COLO668 (cell line): ENCODE results near the gene ISY1.
"Not testable (repeated sequence)": the region's sequence is repeated elsewhere in the genome, so short reads cannot be mapped to it uniquely, and the experiment has no call there.

ENCODE experiments used
- DNase-seq: peaks from one replicate; lab custom pipeline; 2025; ENCODE audit not compliant: unreplicated experiment; lab: John Stamatoyannopoulos, UW

Gene ISY1

DNA sequence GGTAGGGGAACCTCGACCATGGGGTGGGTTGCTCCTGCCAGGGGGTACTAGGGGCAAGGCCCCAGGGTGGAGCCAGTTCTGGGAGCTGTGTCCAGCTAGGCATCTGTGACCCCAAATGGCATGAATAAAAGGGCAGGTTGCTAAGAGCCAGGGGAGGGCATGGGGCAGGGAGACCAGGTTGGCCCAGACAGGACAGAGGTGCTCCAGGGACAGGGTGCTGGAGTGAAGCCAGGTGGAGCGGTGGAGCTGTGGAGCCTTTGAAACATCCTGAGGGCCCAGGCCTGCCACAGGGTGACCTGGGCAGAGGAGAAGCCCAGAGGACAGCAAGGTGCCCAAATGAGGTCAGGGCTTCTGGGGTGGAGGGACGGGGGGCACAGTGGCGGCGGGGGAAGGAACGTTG, 72.6 kb downstream of the ISY1 start:
- not testable (repeated sequence) for DNase-seq

DNA sequence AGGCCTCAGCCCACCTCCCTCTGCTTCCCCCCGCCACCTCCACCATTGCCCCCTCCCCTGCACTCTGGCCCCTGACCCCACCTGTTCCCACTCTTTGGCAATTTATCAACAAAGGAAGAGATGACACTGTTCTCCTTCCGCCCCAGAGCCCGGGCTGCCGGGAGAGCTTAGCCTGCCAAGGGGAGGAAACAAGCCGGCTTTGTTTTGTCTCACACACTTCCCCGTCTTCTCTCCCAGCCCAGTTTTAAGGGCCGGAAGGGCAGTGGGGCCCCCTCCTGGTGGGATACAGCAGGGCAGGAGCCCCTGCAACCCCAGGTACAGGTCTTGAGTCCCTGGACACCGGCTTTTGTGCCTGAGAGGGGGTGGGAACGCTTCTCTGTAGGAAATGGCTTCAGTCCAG, 73.0 kb downstream of the ISY1 start:
- not testable (repeated sequence) for DNase-seq

DNA sequence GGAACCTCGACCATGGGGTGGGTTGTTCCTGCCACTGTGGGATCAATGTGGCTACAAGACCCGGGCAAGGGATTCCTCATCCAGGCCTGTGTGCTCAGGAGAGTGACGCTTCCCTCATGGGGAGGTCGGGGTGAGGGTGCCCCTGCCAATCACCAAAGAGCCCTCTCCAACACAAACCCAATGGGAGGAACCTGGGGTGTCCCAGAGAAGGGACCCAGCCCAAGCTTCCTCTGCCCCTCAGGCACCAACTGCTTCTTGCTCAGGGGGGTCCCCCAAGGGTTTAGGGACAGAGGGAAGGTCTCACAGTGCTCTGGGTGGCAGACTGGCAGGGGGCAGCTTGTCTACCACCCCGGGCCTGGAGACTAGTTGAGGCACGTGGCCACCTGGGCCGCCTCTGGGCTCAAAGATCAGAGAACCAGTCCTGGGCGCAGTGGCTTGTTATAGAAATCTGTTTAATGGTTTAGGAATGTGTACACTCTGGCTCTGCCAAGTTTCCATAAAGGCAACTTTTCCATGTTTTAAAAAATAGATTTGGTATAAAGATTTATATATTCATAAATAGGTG, 73.6 kb downstream of the ISY1 start:
- DNase-seq = no peak

DNA sequence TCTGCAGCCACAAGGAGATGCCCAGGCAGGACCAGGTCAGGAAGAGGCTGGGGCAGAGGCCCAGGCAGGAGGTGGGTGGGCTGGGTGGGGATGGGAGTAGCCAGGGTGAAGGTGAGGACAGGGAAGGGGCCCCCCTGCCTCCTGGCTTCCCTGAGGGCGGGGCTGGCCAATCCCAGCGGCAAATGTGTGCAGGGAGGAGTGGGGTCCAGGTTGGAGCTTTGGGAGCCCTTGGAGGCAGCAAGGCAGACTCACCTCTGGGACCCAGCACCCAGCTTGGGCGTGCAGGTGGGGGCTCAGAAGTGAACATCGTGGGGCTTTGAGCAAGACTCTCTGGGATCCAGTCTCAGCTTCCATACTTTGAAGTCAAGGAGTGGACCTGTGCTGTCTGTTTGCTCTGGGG, 75.0 kb downstream of the ISY1 start:
- no peak for DNase-seq

DNA sequence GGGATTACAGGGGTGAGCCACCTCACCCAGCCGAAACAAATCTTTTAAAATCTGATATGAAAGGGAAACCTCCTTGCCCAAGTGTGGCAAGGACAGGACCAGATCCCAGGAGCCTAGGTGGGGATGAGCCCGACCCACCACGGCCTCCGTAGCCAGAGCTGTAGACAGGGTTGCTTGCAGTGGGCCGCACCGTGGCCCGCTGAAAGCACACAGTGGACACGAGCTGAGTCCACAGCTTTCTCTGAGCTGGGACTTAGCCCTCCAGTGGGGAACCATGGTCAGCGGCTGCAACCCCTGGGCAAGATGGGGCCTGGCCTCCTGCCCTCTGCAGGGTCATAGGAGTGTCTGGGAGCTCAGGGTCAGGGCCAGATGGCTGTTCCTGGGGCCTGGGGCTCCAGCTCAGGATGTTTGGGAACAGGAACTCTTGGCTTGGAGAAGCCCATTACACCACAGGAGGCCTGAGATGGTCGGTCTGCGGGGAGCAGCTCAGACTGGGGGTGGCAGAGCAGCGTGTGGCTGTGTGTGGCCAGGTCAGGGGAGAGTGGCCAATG, 75.6 kb downstream of the ISY1 start:
- DNase-seq = no peak

DNA sequence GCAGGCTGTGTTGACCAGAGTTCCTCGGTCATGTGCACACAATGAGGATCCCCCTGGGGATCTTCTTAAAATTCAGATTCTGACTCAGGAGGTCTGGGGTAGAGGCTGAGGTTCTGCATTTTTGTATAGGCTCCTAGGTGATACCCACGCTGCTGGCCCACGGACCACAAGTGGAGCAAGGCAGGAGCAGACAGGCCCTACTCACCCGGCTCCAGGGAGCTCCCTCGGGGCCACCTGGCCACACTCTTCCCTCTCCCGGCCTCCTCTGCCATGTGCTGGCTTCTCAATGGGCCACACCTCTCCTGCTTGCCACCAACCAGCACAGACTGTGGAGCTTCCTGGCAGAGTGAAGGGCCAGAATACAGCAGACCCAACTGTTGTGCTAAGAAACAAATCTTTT, 76.4 kb downstream of the ISY1 start:
- no peak for DNase-seq

DNA sequence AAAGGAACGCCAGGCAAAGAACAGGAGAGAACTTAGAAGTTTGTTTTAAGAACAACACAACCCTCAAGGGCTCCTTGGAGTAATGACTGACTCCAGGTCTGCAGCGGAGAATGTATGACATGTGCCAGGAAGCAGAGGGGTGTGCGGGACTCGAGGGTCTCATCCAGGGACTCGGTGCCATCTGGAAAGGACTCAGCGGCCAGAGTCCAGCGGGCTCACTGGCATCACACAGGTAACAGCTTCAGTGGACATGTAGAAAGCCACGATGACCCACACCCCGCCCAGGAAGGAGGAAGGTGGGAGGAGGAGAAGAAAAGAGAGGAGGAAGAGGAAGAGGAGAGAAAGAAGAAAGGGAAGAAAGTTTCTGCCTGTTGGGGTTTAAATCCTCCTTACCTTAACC, 78.8 kb downstream of the ISY1 start:
- DNase-seq = no peak

DNA sequence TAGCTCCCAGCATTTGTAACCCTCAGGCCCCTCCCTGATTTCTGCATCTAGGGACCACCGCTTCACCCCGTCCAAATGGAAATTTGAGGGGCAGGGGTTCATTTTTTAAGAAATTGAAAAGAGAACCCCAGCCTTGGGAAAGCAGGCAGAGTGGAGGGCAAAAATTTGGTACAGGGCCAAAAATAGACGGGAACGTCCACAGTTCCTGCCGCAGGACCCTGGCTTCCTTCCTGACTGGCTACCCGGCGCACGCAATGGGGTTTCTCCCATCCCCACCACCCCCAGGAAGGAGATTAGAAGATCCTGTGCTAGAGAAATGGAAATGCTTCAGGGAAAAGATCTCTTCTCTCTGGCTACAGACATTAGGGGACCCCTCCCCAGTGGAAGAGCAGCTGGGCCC, 79.4 kb downstream of the ISY1 start:
- no peak for DNase-seq

DNA sequence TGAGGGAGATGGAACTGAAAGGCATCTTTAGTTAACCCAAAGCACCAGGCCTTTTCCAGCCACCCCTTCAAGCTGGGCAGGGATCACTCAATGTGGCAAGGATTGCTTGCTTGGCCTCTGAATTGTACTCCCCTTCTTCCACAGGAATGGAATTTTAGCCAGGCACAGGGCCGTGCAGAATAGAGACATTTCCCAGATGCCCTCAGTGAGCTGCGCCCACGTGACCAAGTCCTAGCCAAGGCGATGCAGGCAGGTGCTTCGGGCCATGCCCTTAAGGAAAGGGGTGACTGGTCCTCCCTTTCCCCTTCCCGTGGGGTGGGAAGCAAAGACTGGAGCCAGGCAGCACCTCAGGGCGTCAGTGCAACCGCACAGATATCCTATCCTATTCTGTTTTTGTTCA, 82.4 kb downstream of the ISY1 start:
- DNase-seq = no peak
